HL-60 (cell line): ENCODE results near the gene CITED1.

Experiments
- DNase-seq, 2 experiments: peaks; one replicate each; pipeline ENCODE4 v3.0.0-alpha.2; 2010 to 2020; ENCODE audit warnings: low read depth in 1 of 2, low spot score in 1 of 2
- H3K27ac ChIP-seq: fragments of 250-450 bp; sonication (Bioruptor Pico); replicated peaks from 2 replicates; pipeline ENCODE4 v1.5.1; 2020; ENCODE audit warnings: mild to moderate bottlenecking, moderate library complexity
- H3K27me3 ChIP-seq: fragments of 250-450 bp; sonication (Bioruptor Pico); 2 replicates; pipeline ENCODE4 v1.5.1; 2021; ENCODE audit warnings: mild to moderate bottlenecking, moderate library complexity; ENCODE audit not compliant: insufficient read depth, poor library complexity, severe bottlenecking
- H3K4me3 ChIP-seq: replicated peaks from 2 replicates; pipeline ENCODE4 v1.5.1; 2011; ENCODE audit warnings: mild to moderate bottlenecking, control low read depth, low read length; ENCODE audit not compliant: insufficient read depth
- GABPA ChIP-seq: IDR thresholded peaks from 2 replicates; pipeline ENCODE4 v1.6.1; 2012; ENCODE audit warnings: low read depth
- POLR2AphosphoS5 ChIP-seq: IDR thresholded peaks from 2 replicates; pipeline ENCODE4 v1.6.1; 2012; ENCODE audit warnings: low read depth
- SPI1 ChIP-seq: IDR thresholded peaks from 2 replicates; pipeline ENCODE4 v1.6.1; 2012; ENCODE audit warnings: low read depth, mild to moderate bottlenecking, borderline replicate concordance
- TF ChIP-seq, protein P1 (sequence below): IDR thresholded peaks from one replicate; pipeline ENCODE4 v1.5.1; 2011; ENCODE audit warnings: low read length, control low read depth, inconsistent platforms; ENCODE audit not compliant: insufficient read depth
- TF ChIP-seq, protein P2 (sequence below): IDR thresholded peaks from 2 replicates; pipeline ENCODE4 v1.6.1; 2012; ENCODE audit warnings: low read depth; ENCODE audit not compliant: insufficient replicate concordance

Gene CITED1

DNA sequence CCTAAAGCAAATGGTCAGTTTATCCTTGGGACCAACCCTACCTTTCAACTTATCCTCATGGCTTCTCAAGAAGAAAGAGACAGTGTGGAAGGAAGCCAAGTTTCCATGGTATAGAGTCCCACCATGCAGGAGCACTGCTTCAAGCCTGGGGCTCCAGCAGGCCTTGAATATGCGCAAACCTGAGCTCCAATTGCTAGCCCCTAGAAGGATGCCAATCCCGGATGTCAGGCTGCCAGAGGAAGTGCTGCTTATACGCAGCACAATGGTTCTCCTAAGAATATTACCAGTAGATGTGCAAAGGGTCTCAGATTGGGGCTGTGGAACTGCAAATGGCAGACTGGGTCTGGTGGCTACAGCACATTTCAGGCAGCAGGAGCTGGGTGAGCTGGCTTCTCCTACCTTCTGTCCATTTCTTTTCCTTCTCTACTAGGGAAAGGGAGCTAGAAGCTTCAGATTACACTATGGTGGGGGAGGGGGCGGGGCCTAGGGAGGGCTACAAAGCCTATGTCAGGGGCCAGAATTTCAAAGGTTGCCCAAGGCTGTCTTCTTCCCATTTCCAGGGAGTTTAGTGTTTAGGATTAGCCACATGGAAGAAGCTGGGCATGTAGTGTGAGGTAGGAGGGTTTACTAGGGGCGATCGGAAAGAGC, 40.7 kb upstream of the CITED1 start:
- Histone ChIP-seq H3K27ac (no peak overlapping the region), H3K4me3 (no peak overlapping the region), H3K27me3 (no peaks in the 10 kb centered on the region)
- no peak for DNase-seq
- no peak for TF ChIP-seq POLR2AphosphoS5
- no peak for TF ChIP-seq SPI1
- TF ChIP-seq, protein P1, sequence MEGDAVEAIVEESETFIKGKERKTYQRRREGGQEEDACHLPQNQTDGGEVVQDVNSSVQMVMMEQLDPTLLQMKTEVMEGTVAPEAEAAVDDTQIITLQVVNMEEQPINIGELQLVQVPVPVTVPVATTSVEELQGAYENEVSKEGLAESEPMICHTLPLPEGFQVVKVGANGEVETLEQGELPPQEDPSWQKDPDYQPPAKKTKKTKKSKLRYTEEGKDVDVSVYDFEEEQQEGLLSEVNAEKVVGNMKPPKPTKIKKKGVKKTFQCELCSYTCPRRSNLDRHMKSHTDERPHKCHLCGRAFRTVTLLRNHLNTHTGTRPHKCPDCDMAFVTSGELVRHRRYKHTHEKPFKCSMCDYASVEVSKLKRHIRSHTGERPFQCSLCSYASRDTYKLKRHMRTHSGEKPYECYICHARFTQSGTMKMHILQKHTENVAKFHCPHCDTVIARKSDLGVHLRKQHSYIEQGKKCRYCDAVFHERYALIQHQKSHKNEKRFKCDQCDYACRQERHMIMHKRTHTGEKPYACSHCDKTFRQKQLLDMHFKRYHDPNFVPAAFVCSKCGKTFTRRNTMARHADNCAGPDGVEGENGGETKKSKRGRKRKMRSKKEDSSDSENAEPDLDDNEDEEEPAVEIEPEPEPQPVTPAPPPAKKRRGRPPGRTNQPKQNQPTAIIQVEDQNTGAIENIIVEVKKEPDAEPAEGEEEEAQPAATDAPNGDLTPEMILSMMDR: no peak
- TF ChIP-seq GABPA: no peak
- TF ChIP-seq, protein P2, sequence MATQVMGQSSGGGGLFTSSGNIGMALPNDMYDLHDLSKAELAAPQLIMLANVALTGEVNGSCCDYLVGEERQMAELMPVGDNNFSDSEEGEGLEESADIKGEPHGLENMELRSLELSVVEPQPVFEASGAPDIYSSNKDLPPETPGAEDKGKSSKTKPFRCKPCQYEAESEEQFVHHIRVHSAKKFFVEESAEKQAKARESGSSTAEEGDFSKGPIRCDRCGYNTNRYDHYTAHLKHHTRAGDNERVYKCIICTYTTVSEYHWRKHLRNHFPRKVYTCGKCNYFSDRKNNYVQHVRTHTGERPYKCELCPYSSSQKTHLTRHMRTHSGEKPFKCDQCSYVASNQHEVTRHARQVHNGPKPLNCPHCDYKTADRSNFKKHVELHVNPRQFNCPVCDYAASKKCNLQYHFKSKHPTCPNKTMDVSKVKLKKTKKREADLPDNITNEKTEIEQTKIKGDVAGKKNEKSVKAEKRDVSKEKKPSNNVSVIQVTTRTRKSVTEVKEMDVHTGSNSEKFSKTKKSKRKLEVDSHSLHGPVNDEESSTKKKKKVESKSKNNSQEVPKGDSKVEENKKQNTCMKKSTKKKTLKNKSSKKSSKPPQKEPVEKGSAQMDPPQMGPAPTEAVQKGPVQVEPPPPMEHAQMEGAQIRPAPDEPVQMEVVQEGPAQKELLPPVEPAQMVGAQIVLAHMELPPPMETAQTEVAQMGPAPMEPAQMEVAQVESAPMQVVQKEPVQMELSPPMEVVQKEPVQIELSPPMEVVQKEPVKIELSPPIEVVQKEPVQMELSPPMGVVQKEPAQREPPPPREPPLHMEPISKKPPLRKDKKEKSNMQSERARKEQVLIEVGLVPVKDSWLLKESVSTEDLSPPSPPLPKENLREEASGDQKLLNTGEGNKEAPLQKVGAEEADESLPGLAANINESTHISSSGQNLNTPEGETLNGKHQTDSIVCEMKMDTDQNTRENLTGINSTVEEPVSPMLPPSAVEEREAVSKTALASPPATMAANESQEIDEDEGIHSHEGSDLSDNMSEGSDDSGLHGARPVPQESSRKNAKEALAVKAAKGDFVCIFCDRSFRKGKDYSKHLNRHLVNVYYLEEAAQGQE: no peak

DNA sequence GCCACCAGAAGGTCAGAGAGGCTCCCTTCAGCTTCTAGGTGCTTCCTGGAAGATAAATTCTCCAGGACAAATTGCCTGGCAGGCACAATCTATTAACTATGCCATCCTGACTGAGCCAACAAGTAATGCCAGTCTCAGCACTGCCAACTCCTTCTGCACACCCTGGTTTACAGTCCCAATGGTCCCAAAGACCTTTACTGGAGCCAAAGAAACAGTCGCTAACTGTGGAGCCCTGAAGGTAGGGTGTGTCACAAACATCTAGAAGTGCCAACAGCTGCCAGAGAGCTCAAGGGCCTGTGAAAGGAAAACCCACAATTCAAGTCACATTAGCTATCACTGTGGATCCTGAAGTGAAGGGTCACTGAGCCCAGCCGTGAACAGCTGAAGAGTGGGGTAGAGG, 34.9 kb upstream of the CITED1 start:
- no peaks in the 10 kb centered on the region for H3K27me3 ChIP-seq
- no peak overlapping the region for H3K4me3 ChIP-seq
- TF ChIP-seq SPI1 (no peak), GABPA (no peak), POLR2AphosphoS5 (no peak)
- TF ChIP-seq, protein P1: no peak
- TF ChIP-seq, protein P2: no peak
- DNase-seq: no peak
- H3K27ac ChIP-seq: no peak overlapping the region

DNA sequence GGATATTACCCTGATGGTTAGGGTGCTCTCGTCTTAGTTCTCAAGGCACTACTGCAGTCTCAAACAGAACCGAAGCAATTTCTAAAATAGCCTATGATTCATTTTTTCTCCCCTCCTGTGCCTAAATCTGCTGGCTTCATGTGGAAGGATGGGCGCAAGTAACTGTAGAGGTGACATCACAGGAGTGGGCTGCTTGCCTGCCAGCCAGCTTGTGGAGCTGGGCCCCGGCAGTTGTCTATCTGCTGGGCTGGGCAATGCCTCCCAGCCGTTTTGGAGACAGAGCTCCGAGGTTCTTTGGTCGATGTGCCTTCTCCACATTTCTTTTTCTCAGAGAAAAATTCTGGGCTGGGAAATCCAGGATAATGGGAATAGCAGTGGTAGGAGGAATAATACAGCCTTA, 34.3 kb upstream of the CITED1 start:
- H3K27me3 ChIP-seq: no peaks in the 10 kb centered on the region
- no peak for DNase-seq
- H3K27ac ChIP-seq: no peak overlapping the region
- no peak overlapping the region for H3K4me3 ChIP-seq
- no peak for TF ChIP-seq POLR2AphosphoS5

DNA sequence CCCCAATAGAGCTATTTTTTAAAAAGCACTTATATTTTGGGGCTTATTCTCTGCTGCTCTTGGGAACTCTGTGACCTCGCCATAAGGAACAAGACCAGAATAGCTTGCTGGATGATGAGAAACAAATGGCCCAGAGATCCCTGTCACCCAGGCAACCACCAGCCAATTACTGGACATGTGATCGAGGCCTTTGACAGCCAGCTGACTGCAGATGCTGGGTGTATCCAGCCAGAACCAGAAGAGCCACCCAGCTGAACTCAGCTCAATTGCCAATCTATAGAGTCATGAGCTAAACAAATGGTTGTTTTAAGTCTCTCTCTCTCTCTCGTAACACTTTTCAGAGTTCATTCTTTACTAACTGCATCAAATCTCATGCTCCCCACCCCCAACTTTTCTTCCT, 24.4 kb upstream of the CITED1 start:
- TF ChIP-seq, protein P1: no peak
- TF ChIP-seq GABPA (no peak), SPI1 (no peak), POLR2AphosphoS5 (no peak)
- TF ChIP-seq, protein P2: no peak
- Histone ChIP-seq H3K27ac (no peak overlapping the region), H3K4me3 (no peak overlapping the region), H3K27me3 (no peaks in the 10 kb centered on the region)
- DNase-seq: no peak
